HepG2 (cell line): ENCODE data around the gene DDO. TPM values are rescaled to one million over a fixed set of nuclear protein-coding genes. Genes with fewer than 3 reads are reported as not detected.

Experiments
- BRCA1 ChIP-seq: sonication (generic); formaldehyde crosslinking; IDR thresholded peaks from 2 replicates; pipeline ENCODE4 v1.4.0; 2020; ENCODE audit warnings: missing genetic modification reagents
- HMG20A ChIP-seq: IDR thresholded peaks from 2 replicates; pipeline ENCODE4 v1.6.1; 2016; ENCODE audit warnings: borderline replicate concordance
- HNF4G ChIP-seq, 2 experiments: sonication (generic) in 1 of 2; formaldehyde crosslinking in 1 of 2; IDR thresholded peaks; 2 replicates each; pipeline versions ENCODE4 v1.4.0 to v1.6.1; 2011 to 2020; ENCODE audit warnings: borderline replicate concordance in 2 of 2, low read depth in 2 of 2, mild to moderate bottlenecking in 2 of 2, low read length in 1 of 2, missing genetic modification reagents in 1 of 2, moderate library complexity in 1 of 2
- KAT2B ChIP-seq: fragments of 150-350 bp; IDR thresholded peaks from 2 replicates; pipeline ENCODE4 v1.6.1; 2014; ENCODE audit warnings: low read depth, low read length, borderline replicate concordance
- KDM5B ChIP-seq: sonication (generic); formaldehyde crosslinking; IDR thresholded peaks from 2 replicates; pipeline ENCODE4 v1.4.0; 2020; ENCODE audit warnings: missing genetic modification reagents, mild to moderate bottlenecking, borderline replicate concordance
- KLF16 ChIP-seq, 2 experiments: sonication (generic) in 1 of 2; formaldehyde crosslinking in 1 of 2; IDR thresholded peaks; 2 replicates each; pipeline versions ENCODE4 v1.6.1 to v1.8.0; 2016 to 2023; ENCODE audit warnings: missing genetic modification reagents in 2 of 2, missing compliant biosample characterization in 1 of 2
- KMT2B ChIP-seq: IDR thresholded peaks from 2 replicates; pipeline ENCODE4 v1.6.1; 2016; ENCODE audit warnings: missing genetic modification reagents, missing compliant biosample characterization
- LCORL ChIP-seq, 2 experiments: fragments of 450-650 bp in 1 of 2; sonication (generic) in 1 of 2; formaldehyde crosslinking in 1 of 2; IDR thresholded peaks; 2 replicates each; pipeline versions ENCODE4 v1.5.0 to v1.6.1; 2017 to 2020; ENCODE audit warnings: antibody characterized with exemption in 1 of 2, missing genetic modification reagents in 1 of 2
- PITX1 ChIP-seq: sonication (generic); formaldehyde crosslinking; IDR thresholded peaks from 2 replicates; pipeline ENCODE4 v1.5.1; 2020; ENCODE audit warnings: mild to moderate bottlenecking, missing genetic modification reagents
- RAD21 ChIP-seq: fragments of 450-650 bp; formaldehyde crosslinking; IDR thresholded peaks from 2 replicates; pipeline ENCODE4 v1.5.0; 2020; ENCODE audit warnings: mild to moderate bottlenecking
- SMC3 ChIP-seq: IDR thresholded peaks from 2 replicates; pipeline ENCODE4 v1.6.1; 2011; ENCODE audit warnings: low read length, improper control_type of control experiment
- SP5 ChIP-seq: IDR thresholded peaks from 2 replicates; pipeline ENCODE4 v1.6.1; 2016; ENCODE audit warnings: low read depth, borderline replicate concordance
- THYN1 ChIP-seq: sonication (generic); formaldehyde crosslinking; IDR thresholded peaks from 2 replicates; pipeline ENCODE4 v1.8.1; 2023; ENCODE audit warnings: low read depth, mild to moderate bottlenecking, moderate library complexity, missing genetic modification reagents, borderline replicate concordance
- ZNF34 ChIP-seq: sonication (generic); formaldehyde crosslinking; IDR thresholded peaks from 2 replicates; pipeline ENCODE4 v1.4.0; 2020; ENCODE audit warnings: mild to moderate bottlenecking, missing genetic modification reagents, borderline replicate concordance
- ZNF564 ChIP-seq: sonication (generic); formaldehyde crosslinking; IDR thresholded peaks from 2 replicates; pipeline ENCODE4 v1.8.1; 2023; ENCODE audit warnings: mild to moderate bottlenecking, missing genetic modification reagents
- polyA plus RNA-seq, 8 experiments: library from polyadenylated mRNA; depleted of rRNA in 3 of 8; stranded (reverse) in 7 of 8; unstranded in 1 of 8; fragments of >200 nt; fragmentation: Illumina TruSeq in 4 of 8; extraction: Trizol in 4 of 8; gene quantifications; 2 replicates each; pipeline versions ENCODE4 v1.2.1 to v1.2.3, GENCODE V29; 2011 to 2016; ENCODE audit warnings: low read depth in 4 of 8, missing spikeins in 1 of 8, mixed read lengths in 1 of 8; ENCODE audit not compliant: insufficient read depth in 1 of 8
- total RNA-seq, 5 experiments: library from RNA; depleted of rRNA; stranded (reverse); fragments of >200 nt; fragmentation: Illumina TruSeq; extraction: Trizol; gene quantifications; 2 replicates each; pipeline ENCODE4 v1.2.3, GENCODE V29; 2016; ENCODE audit warnings: low read depth in 1 of 5
- TF ChIP-seq, protein P1 (sequence below): sonication (generic); formaldehyde crosslinking; IDR thresholded peaks from 2 replicates; pipeline ENCODE4 v1.8.0; 2023; ENCODE audit warnings: mild to moderate bottlenecking, missing genetic modification reagents
- TF ChIP-seq, protein P2 (sequence below): IDR thresholded peaks from 2 replicates; pipeline ENCODE4 v1.6.1; 2016; ENCODE audit warnings: missing biosample characterization, missing genetic modification reagents, low read depth
- TF ChIP-seq, protein P3 (sequence below): sonication (generic); formaldehyde crosslinking; IDR thresholded peaks from 2 replicates; pipeline ENCODE4 v1.4.0; 2020; ENCODE audit warnings: low read depth, missing genetic modification reagents
- TF ChIP-seq, protein P4 (sequence below): sonication (generic); formaldehyde crosslinking; conservative IDR thresholded peaks from 2 replicates; pipeline ENCODE4 v1.4.0; 2020; ENCODE audit warnings: missing genetic modification reagents
- TF ChIP-seq, protein P5 (sequence below): sonication (generic); formaldehyde crosslinking; IDR thresholded peaks from 2 replicates; pipeline ENCODE4 v1.9.0; 2021; ENCODE audit warnings: missing genetic modification reagents, mild to moderate bottlenecking, borderline replicate concordance

DDO gene
- total and polyA plus RNA-seq, 2 of the 13 experiments (the other 11 are each of a cell fraction or from before 2014, with no cell fraction given) = 6.1 to 10.3 TPM

DNA sequence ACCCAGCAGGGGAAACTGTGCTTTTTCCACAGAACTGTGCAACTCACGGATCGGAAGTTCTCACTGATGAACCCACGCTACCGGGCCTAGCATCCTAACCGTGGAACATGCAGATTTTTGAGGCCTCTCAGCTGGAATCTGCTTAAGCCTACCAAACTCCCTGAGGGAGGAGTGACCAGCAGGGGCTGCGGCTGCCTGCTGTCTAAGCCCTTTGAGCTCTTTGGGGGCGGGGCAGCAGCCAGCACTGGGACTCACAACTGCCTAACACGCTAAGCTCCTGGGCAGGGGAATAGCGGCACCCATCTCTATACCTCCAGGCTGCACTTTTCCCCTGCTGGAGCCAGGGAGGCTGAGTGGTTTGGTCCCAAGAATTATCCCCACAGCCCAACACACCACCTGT is 36.8 kb downstream of the DDO start (continued):
- TF ChIP-seq KLF16 (CRISPR knock-in tag; IDR thresholded peaks at IDR 0.05) (no peak), THYN1 (CRISPR knock-in tag) (no peak), RAD21 (CRISPR knock-in tag) (peak; percentile 35; the same call in 1 of the 2 replicates), BRCA1 (no peak), ZNF34 (CRISPR knock-in tag) (0 out of 2 replicates have a peak, but pooled peaks have one; percentile 33), LCORL (IDR thresholded peaks at IDR 0.05) (no peak), LCORL (CRISPR knock-in tag; IDR thresholded peaks at IDR 0.05) (peak; percentile 50; the same call in 1 of the 2 replicates), PITX1 (CRISPR knock-in tag) (peak; percentile 57; the same call in 1 of the 2 replicates), SP5 (CRISPR knock-in tag) (peak; percentile 84), ZNF564 (no peak), KDM5B (peak; percentile 44; the same call in 1 of the 2 replicates), SMC3 (no peak), KAT2B (no peak), HMG20A (CRISPR knock-in tag) (no peak), KMT2B (no peak), HNF4G (IDR thresholded peaks at IDR 0.05; ENCODE audit: borderline replicate concordance, low read depth, low read length) (peak; percentile 42; the same call in 1 of the 2 replicates), HNF4G (CRISPR knock-in tag; IDR thresholded peaks at IDR 0.05; ENCODE audit: borderline replicate concordance, low read depth) (0 out of 2 replicates have a peak, but pooled peaks have one; percentile 17)
- TF ChIP-seq, protein P1, sequence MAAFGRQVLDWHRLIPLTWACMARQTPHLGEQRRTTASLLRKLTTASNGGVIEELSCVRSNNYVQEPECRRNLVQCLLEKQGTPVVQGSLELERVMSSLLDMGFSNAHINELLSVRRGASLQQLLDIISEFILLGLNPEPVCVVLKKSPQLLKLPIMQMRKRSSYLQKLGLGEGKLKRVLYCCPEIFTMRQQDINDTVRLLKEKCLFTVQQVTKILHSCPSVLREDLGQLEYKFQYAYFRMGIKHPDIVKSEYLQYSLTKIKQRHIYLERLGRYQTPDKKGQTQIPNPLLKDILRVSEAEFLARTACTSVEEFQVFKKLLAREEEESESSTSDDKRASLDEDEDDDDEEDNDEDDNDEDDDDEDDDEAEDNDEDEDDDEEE = no peak
- TF ChIP-seq, protein P2, sequence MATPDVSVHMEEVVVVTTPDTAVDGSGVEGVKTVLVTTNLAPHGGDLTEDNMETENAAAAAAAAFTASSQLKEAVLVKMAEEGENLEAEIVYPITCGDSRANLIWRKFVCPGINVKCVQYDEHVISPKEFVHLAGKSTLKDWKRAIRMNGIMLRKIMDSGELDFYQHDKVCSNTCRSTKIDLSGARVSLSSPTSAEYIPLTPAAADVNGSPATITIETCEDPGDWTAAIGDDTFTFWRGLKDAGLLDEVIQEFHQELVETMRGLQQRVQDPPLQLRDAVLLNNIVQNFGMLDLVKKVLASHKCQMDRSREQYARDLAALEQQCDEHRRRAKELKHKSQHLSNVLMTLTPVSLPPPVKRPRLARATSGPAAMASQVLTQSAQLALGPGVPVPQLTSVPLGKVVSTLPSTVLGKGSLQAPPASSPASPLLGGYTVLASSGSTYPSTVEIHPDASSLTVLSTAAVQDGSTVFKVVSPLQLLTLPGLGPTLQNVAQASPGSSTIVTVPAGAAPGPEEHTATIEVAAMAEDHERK (CRISPR knock-in tag) = no peak
- TF ChIP-seq, protein P3, sequence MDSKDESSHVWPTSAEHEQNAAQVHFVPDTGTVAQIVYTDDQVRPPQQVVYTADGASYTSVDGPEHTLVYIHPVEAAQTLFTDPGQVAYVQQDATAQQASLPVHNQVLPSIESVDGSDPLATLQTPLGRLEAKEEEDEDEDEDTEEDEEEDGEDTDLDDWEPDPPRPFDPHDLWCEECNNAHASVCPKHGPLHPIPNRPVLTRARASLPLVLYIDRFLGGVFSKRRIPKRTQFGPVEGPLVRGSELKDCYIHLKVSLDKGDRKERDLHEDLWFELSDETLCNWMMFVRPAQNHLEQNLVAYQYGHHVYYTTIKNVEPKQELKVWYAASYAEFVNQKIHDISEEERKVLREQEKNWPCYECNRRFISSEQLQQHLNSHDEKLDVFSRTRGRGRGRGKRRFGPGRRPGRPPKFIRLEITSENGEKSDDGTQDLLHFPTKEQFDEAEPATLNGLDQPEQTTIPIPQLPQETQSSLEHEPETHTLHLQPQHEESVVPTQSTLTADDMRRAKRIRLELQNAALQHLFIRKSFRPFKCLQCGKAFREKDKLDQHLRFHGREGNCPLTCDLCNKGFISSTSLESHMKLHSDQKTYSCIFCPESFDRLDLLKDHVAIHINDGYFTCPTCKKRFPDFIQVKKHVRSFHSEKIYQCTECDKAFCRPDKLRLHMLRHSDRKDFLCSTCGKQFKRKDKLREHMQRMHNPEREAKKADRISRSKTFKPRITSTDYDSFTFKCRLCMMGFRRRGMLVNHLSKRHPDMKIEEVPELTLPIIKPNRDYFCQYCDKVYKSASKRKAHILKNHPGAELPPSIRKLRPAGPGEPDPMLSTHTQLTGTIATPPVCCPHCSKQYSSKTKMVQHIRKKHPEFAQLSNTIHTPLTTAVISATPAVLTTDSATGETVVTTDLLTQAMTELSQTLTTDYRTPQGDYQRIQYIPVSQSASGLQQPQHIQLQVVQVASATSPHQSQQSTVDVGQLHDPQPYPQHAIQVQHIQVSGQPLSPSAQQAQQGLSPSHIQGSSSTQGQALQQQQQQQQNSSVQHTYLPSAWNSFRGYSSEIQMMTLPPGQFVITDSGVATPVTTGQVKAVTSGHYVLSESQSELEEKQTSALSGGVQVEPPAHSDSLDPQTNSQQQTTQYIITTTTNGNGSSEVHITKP (CRISPR knock-in tag) = no peak
- TF ChIP-seq, protein P4, sequence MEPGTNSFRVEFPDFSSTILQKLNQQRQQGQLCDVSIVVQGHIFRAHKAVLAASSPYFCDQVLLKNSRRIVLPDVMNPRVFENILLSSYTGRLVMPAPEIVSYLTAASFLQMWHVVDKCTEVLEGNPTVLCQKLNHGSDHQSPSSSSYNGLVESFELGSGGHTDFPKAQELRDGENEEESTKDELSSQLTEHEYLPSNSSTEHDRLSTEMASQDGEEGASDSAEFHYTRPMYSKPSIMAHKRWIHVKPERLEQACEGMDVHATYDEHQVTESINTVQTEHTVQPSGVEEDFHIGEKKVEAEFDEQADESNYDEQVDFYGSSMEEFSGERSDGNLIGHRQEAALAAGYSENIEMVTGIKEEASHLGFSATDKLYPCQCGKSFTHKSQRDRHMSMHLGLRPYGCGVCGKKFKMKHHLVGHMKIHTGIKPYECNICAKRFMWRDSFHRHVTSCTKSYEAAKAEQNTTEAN = no peak
- TF ChIP-seq, protein P5, sequence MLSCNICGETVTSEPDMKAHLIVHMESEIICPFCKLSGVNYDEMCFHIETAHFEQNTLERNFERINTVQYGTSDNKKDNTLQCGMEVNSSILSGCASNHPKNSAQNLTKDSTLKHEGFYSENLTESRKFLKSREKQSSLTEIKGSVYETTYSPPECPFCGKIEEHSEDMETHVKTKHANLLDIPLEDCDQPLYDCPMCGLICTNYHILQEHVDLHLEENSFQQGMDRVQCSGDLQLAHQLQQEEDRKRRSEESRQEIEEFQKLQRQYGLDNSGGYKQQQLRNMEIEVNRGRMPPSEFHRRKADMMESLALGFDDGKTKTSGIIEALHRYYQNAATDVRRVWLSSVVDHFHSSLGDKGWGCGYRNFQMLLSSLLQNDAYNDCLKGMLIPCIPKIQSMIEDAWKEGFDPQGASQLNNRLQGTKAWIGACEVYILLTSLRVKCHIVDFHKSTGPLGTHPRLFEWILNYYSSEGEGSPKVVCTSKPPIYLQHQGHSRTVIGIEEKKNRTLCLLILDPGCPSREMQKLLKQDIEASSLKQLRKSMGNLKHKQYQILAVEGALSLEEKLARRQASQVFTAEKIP = no peak
